HepG2 (cell line): ENCODE measurements around the gene NKX6-1. TPM values are rescaled to one million over a fixed set of nuclear protein-coding genes. Genes with fewer than 3 reads are reported as not detected.

ENCODE experiments used
- ATAC-seq: fragments of 200-7000 bp; cut with Tn5 transposase; 3 replicates; pipeline ENCODE4 v1.9.1; 2020; ENCODE audit warnings: mild to moderate bottlenecking, moderate library complexity
- BruUV-seq: library from RNA; stranded (reverse); fragments of 400-500 nt; replicated peaks from 2 replicates; lab custom pipeline; 2021; lab: Mats Ljungman, UMichigan
- CTCF ChIA-PET: fragments of 300-600 bp; formaldehyde crosslinking; extraction: SDS; loops from one replicate; lab custom pipeline; 2021; ENCODE audit warnings: low total read pairs, inconsistent platforms, low intra/inter-chr PET ratio; lab: Yijun Ruan, JAX
- POLR2A ChIA-PET: fragments of 350-600 bp; sonication (Branson Sonifier 250); formaldehyde crosslinking; loops from one replicate; lab custom pipeline; 2020; ENCODE audit warnings: antibody characterized with exemption, inconsistent platforms; lab: Yijun Ruan, JAX
- DNase-seq: peaks from one replicate; pipeline ENCODE4 v3.0.0-alpha.2; 2015; ENCODE audit warnings: low spot score
- FAIRE-seq: peaks from 3 replicates; lab custom pipeline; 2011; peaks lifted over from hg19 to GRCh38; lab: Jason Lieb, UNC
- H2AFZ ChIP-seq: one replicate; pipeline ENCODE4 v1.6.1; 2011; ENCODE audit warnings: low read length, inconsistent platforms
- H3K27ac ChIP-seq: fragments of 300-600 bp; 3 replicates; pipeline ENCODE4 v1.8.0; 2011; ENCODE audit warnings: mixed run types, mild to moderate bottlenecking, mixed read lengths, low read length, inconsistent platforms; ENCODE audit not compliant: insufficient read depth; ENCODE audit errors: extremely low read length
- H3K27me3 ChIP-seq, 2 experiments: fragments of 200-600 bp in 1 of 2; 2 replicates in 1 of 2; 3 replicates in 1 of 2; pipeline versions ENCODE4 v1.6.0 to v1.8.0; 2011; ENCODE audit warnings: low read length in 2 of 2, mild to moderate bottlenecking in 2 of 2, moderate library complexity in 2 of 2, inconsistent platforms in 1 of 2; ENCODE audit not compliant: insufficient read depth in 2 of 2, control insufficient read depth in 1 of 2
- H3K36me3 ChIP-seq, 2 experiments: fragments of 200-600 bp in 1 of 2; replicated peaks in 1 of 2; 2 replicates in 1 of 2; 3 replicates in 1 of 2; pipeline versions ENCODE4 v1.5.1 to v1.8.0; 2011; ENCODE audit warnings: low read length in 2 of 2, inconsistent platforms in 1 of 2; ENCODE audit not compliant: insufficient read depth in 2 of 2, control insufficient read depth in 1 of 2
- H3K4me1 ChIP-seq: 2 replicates; pipeline ENCODE4 v1.5.1; 2012; ENCODE audit warnings: low read length, inconsistent platforms; ENCODE audit not compliant: insufficient read depth
- H3K4me2 ChIP-seq: 2 replicates; pipeline ENCODE4 v1.6.0; 2011; ENCODE audit warnings: low read depth, low read length, inconsistent platforms
- H3K4me3 ChIP-seq, 3 experiments: fragments of 200-600 bp in 1 of 3; sonication (generic), shearing (Covaris generic) in 1 of 3; replicated peaks in 1 of 3; 2 replicates each; pipeline ENCODE4 v1.5.1; 2011 to 2016; ENCODE audit warnings: low read length in 3 of 3, inconsistent platforms in 2 of 3, low read depth in 2 of 3, mild to moderate bottlenecking in 2 of 3, control low read depth in 1 of 3, mixed read lengths in 1 of 3; ENCODE audit not compliant: insufficient read depth in 1 of 3
- H3K79me2 ChIP-seq: one replicate; pipeline ENCODE4 v1.6.1; 2011; ENCODE audit warnings: low read length, inconsistent platforms; ENCODE audit not compliant: insufficient read depth
- H3K9ac ChIP-seq: 2 replicates; pipeline ENCODE4 v1.6.0; 2011; ENCODE audit warnings: mild to moderate bottlenecking, low read depth, low read length, inconsistent platforms; ENCODE audit not compliant: insufficient read depth
- H3K9me3 ChIP-seq: 2 replicates; pipeline ENCODE4 v1.5.1; 2012; ENCODE audit warnings: mild to moderate bottlenecking, low read length
- H4K20me1 ChIP-seq: 2 replicates; pipeline ENCODE4 v1.6.0; 2011; ENCODE audit warnings: inconsistent platforms, mild to moderate bottlenecking, low read length, moderate library complexity; ENCODE audit not compliant: insufficient read depth
- AKAP8 ChIP-seq: sonication (generic); formaldehyde crosslinking; IDR thresholded peaks from 2 replicates; pipeline ENCODE4 v1.5.1; 2020; ENCODE audit warnings: mild to moderate bottlenecking, missing genetic modification reagents
- NFE2 ChIP-seq: sonication (generic); formaldehyde crosslinking; IDR thresholded peaks from 2 replicates; pipeline ENCODE4 v1.4.0; 2020; ENCODE audit warnings: missing genetic modification reagents
- WGBS: methylation state at CpG from one replicate; pipeline ENCODE4 v1.1.6; 2017; ENCODE audit warnings: low lambda C conversion rate; 5-methylcytosine and 5-hydroxymethylcytosine counted together
- in situ Hi-C: cut with HindIII; loops from 2 replicates; pipeline ENCODE4 v1.10.0; 2017; ENCODE audit warnings: low pct_unique_long_range_greater_than_20kb; ENCODE audit not compliant: extremely low pct_ligation_motif_present
- intact Hi-C: fragments of 100-400 bp; cut with micrococcal nuclease; formaldehyde crosslinking; loops from one replicate; pipeline ENCODE4 v1.10.0; 2022; ENCODE audit not compliant: unreplicated experiment
- polyA plus RNA-seq, 8 experiments: library from polyadenylated mRNA; depleted of rRNA in 3 of 8; stranded (reverse) in 7 of 8; unstranded in 1 of 8; fragments of >200 nt; fragmentation: Illumina TruSeq in 4 of 8; extraction: Trizol in 4 of 8; gene quantifications; 2 replicates each; pipeline versions ENCODE4 v1.2.1 to v1.2.3, GENCODE V29; 2011 to 2016; ENCODE audit warnings: low read depth in 4 of 8, missing spikeins in 1 of 8, mixed read lengths in 1 of 8; ENCODE audit not compliant: insufficient read depth in 1 of 8
- total RNA-seq, 5 experiments: library from RNA; depleted of rRNA; stranded (reverse); fragments of >200 nt; fragmentation: Illumina TruSeq; extraction: Trizol; gene quantifications; 2 replicates each; pipeline ENCODE4 v1.2.3, GENCODE V29; 2016; ENCODE audit warnings: low read depth in 1 of 5
- TF ChIP-seq, protein P1 (sequence below): sonication (generic); formaldehyde crosslinking; IDR thresholded peaks from 2 replicates; pipeline ENCODE4 v1.4.0; 2020; ENCODE audit warnings: low read depth, mild to moderate bottlenecking, missing genetic modification reagents
- TF ChIP-seq, protein P2 (sequence below): sonication (generic); formaldehyde crosslinking; IDR thresholded peaks from 2 replicates; pipeline ENCODE4 v1.5.0; 2020; ENCODE audit warnings: mild to moderate bottlenecking, missing genetic modification reagents
- TF ChIP-seq, protein P3 (sequence below): sonication (generic); formaldehyde crosslinking; conservative IDR thresholded peaks from 2 replicates; pipeline ENCODE4 v1.8.0; 2022; ENCODE audit warnings: missing genetic modification reagents
- TF ChIP-seq, protein P4 (sequence below): sonication (generic); formaldehyde crosslinking; IDR thresholded peaks from 2 replicates; pipeline ENCODE4 v1.5.1; 2020; ENCODE audit warnings: mild to moderate bottlenecking, missing genetic modification reagents, borderline replicate concordance

The NKX6-1 gene
- total and polyA plus RNA-seq, 2 of the 13 experiments (the other 11 are each of a cell fraction or from before 2014, with no cell fraction given): not detected

DNA sequence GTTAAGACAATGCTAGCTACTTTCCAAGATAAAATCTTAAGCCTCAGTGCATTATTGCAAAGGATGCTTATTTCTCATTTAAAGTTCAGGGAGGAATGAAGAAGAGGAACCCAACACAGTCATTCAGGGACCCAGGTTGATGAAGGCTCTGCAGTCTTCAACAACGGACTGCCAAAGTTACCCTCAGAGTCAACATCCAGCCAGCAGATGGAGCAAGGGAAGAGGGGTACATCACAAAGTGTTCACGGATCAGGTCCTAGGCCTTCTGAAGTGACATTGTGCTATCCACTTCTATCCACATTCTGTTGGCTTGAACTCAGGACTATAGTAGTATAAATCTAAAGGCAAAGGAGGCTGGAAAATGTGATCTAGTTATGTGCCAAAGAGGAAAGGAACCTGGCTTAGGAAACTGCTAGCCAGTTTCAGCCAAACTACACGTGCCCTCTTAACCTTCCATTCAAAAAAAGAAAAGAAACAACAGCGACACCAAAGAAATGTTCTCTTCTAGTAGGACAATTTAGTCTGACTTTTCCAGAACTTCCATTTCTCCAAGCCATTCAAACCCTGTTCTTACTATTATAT lies 28.8 kb downstream of the NKX6-1 start (continued):
- TF ChIP-seq, protein P1, sequence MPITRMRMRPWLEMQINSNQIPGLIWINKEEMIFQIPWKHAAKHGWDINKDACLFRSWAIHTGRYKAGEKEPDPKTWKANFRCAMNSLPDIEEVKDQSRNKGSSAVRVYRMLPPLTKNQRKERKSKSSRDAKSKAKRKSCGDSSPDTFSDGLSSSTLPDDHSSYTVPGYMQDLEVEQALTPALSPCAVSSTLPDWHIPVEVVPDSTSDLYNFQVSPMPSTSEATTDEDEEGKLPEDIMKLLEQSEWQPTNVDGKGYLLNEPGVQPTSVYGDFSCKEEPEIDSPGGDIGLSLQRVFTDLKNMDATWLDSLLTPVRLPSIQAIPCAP (CRISPR knock-in tag): no peak

DNA sequence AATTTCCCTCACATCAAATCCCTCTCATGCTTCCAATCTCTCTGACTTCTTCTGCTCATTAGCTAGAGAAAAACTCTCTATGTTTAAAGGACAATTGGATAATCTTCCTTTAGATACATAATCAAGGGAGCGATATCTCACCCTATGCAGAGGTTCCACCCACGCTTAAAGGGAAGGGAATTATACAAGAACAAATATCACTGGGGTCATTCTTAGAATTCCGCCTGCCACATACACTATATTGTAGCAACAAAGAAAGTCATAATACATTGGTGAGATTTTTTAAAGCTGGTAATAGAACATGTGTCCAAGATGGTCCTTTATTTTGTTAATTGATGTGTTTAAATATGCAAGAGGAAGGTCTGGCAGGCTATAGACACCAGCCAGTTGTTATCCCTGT lies 31.5 kb downstream of the NKX6-1 start:
- no peaks in the 10 kb centered on the region for H3K27me3 ChIP-seq
- no peaks in the 10 kb centered on the region for H3K36me3 ChIP-seq
- CTCF ChIA-PET: no interaction called here
- no peaks in the 10 kb centered on the region for H3K4me1 ChIP-seq
- no peak overlapping the region for H3K9ac ChIP-seq
- intact Hi-C loops: no loop called here
- ATAC-seq (no peak), FAIRE-seq (no peak), DNase-seq (no peak)
- no peak overlapping the region for H3K4me3 ChIP-seq
- BruUV-seq: no TSS peak
- TF ChIP-seq NFE2 (CRISPR knock-in tag) (no peak), AKAP8 (no peak)
- no peak overlapping the region for H2AFZ ChIP-seq
- no peaks in the 10 kb centered on the region for H3K79me2 ChIP-seq
- WGBS: 0% methylated on average over 3 of the region's 3 CpGs
- H3K4me2 ChIP-seq: no peak overlapping the region
- in situ Hi-C loops: no loop called here
- no peaks in the 10 kb centered on the region for H4K20me1 ChIP-seq
- H3K27ac ChIP-seq: no peak overlapping the region
- H3K9me3 ChIP-seq: no peaks in the 10 kb centered on the region
- POLR2A ChIA-PET: no interaction called here

DNA sequence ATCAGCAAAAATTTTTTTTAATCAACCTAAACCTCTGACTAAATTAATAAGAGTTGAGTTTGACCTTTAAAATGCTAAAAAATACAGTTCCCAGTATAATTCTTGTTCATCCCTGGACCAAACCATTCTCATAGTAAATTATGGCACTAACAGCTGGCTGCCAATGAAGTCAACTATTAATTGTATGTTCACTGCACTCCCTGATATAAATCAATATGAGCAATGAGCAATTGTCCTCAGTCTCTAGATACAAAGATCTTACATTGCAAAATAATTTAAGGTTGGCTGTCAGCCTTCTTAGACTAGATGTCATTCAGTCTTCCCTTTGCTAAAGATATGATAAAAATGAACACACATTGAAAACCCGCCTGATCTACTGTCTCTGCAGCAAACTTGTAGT lies 39.3 kb downstream of the NKX6-1 start:
- Histone ChIP-seq H3K27ac (no peak overlapping the region), H3K79me2 (no peaks in the 10 kb centered on the region), H3K4me2 (no peak overlapping the region), H3K9ac (no peak overlapping the region), H3K9me3 (no peaks in the 10 kb centered on the region), H3K4me1 (no peaks in the 10 kb centered on the region), H3K27me3 (no peaks in the 10 kb centered on the region), H2AFZ (no peak overlapping the region), H3K4me3 (no peak overlapping the region), H4K20me1 (no peaks in the 10 kb centered on the region), H3K36me3 (no peaks in the 10 kb centered on the region)
- in situ Hi-C loops: no loop called here
- TF ChIP-seq, protein P2, sequence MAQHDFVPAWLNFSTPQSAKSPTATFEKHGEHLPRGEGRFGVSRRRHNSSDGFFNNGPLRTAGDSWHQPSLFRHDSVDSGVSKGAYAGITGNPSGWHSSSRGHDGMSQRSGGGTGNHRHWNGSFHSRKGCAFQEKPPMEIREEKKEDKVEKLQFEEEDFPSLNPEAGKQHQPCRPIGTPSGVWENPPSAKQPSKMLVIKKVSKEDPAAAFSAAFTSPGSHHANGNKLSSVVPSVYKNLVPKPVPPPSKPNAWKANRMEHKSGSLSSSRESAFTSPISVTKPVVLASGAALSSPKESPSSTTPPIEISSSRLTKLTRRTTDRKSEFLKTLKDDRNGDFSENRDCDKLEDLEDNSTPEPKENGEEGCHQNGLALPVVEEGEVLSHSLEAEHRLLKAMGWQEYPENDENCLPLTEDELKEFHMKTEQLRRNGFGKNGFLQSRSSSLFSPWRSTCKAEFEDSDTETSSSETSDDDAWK (CRISPR knock-in tag): no peak
- TF ChIP-seq, protein P3, sequence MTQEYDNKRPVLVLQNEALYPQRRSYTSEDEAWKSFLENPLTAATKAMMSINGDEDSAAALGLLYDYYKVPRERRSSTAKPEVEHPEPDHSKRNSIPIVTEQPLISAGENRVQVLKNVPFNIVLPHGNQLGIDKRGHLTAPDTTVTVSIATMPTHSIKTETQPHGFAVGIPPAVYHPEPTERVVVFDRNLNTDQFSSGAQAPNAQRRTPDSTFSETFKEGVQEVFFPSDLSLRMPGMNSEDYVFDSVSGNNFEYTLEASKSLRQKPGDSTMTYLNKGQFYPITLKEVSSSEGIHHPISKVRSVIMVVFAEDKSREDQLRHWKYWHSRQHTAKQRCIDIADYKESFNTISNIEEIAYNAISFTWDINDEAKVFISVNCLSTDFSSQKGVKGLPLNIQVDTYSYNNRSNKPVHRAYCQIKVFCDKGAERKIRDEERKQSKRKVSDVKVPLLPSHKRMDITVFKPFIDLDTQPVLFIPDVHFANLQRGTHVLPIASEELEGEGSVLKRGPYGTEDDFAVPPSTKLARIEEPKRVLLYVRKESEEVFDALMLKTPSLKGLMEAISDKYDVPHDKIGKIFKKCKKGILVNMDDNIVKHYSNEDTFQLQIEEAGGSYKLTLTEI (CRISPR knock-in tag): no peak
- TF ChIP-seq, protein P4, sequence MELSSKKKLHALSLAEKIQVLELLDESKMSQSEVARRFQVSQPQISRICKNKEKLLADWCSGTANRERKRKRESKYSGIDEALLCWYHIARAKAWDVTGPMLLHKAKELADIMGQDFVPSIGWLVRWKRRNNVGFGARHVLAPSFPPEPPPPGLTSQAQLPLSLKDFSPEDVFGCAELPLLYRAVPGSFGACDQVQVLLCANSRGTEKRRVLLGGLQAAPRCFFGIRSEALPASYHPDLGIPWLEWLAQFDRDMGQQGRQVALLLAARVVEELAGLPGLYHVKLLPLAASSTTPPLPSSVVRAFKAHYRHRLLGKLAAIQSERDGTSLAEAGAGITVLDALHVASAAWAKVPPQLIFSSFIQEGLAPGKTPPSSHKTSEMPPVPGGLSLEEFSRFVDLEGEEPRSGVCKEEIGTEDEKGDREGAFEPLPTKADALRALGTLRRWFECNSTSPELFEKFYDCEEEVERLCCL (CRISPR knock-in tag): no peak
- BruUV-seq: no TSS peak
- intact Hi-C loops: no loop called here
- FAIRE-seq (no peak), DNase-seq (no peak), ATAC-seq (no peak)
- POLR2A ChIA-PET: no interaction called here
- WGBS: 0% methylated on average over 1 of the region's 1 CpG
- CTCF ChIA-PET: no interaction called here
